Esophagus squamous epithelium (tissue), 5 donors: ENCODE data around the gene FOXP1. TPM values are rescaled to one million over a fixed set of nuclear protein-coding genes. Genes with fewer than 3 reads are reported as not detected.

ENCODE experiments used
- DNase-seq: peaks from one replicate; lab custom pipeline; 2025; lab: John Stamatoyannopoulos, UW
- H3K27ac ChIP-seq, 4 donors: fragments of 200-600 bp; sonication (generic); one replicate each; pipeline ENCODE4 v1.5.1; 2016 to 2019; ENCODE audit warnings: mild to moderate bottlenecking in 1 of 4
- H3K27me3 ChIP-seq, 4 donors: fragments of 200-600 bp; sonication (generic); 1 replicate in 3 of 4; 2 replicates in 1 of 4; pipeline versions ENCODE4 v1.5.1 to v1.6.0; 2017 to 2021; ENCODE audit warnings: antibody characterized with exemption in 1 of 4
- H3K36me3 ChIP-seq, 3 donors: fragments of 200-600 bp; sonication (generic); one replicate each; pipeline ENCODE4 v1.5.1; 2016 to 2019
- H3K4me1 ChIP-seq, 3 donors: fragments of 200-600 bp; sonication (generic); one replicate each; pipeline ENCODE4 v1.5.1; 2017 to 2019
- H3K4me3 ChIP-seq, 4 donors: fragments of 200-600 bp; sonication (generic); 1 replicate in 3 of 4; 2 replicates in 1 of 4; pipeline ENCODE4 v1.5.1; 2016 to 2019; ENCODE audit warnings: mild to moderate bottlenecking in 2 of 4, moderate library complexity in 1 of 4
- H3K9me3 ChIP-seq, 3 donors: fragments of 200-600 bp; sonication (generic); one replicate each; pipeline ENCODE4 v1.5.1; 2016 to 2019
- POLR2A ChIP-seq, 4 donors: fragments of 450-650 bp; IDR thresholded peaks; one replicate each; pipeline ENCODE4 v1.6.1; 2017; ENCODE audit warnings: antibody characterized with exemption in 4 of 4, mild to moderate bottlenecking in 4 of 4, moderate library complexity in 3 of 4
- WGBS, 2 donors: methylation state at CpG; one replicate each; pipeline ENCODE4 v1.1.5; 2018; 5-methylcytosine and 5-hydroxymethylcytosine counted together
- intact Hi-C: fragments of 100-400 bp; cut with DNase I; formaldehyde crosslinking; loops from one replicate; pipeline ENCODE4 v1.15.0; 2022
- total RNA-seq, 4 donors: library from RNA; depleted of rRNA; stranded (reverse); fragments of >200 nt; gene quantifications; one replicate each; pipeline ENCODE4 v1.1.0, GENCODE V29; 2016
- TF ChIP-seq, protein P1 (sequence below), 6 experiments: fragments of 450-650 bp in 4 of 6; fragments of 200-600 bp in 2 of 6; sonication (generic) in 2 of 6; IDR thresholded peaks; one replicate each; pipeline ENCODE4 v1.5.1; 2016 to 2019; ENCODE audit warnings: antibody characterized with exemption in 6 of 6, mild to moderate bottlenecking in 4 of 6, moderate library complexity in 4 of 6
- donor health status: DM: yes; HTN: yes; CAD: no.

The FOXP1 gene
- total RNA-seq, 4 donors from 2014 or later: 49.1 to 124 (median 61.1) TPM

DNA sequence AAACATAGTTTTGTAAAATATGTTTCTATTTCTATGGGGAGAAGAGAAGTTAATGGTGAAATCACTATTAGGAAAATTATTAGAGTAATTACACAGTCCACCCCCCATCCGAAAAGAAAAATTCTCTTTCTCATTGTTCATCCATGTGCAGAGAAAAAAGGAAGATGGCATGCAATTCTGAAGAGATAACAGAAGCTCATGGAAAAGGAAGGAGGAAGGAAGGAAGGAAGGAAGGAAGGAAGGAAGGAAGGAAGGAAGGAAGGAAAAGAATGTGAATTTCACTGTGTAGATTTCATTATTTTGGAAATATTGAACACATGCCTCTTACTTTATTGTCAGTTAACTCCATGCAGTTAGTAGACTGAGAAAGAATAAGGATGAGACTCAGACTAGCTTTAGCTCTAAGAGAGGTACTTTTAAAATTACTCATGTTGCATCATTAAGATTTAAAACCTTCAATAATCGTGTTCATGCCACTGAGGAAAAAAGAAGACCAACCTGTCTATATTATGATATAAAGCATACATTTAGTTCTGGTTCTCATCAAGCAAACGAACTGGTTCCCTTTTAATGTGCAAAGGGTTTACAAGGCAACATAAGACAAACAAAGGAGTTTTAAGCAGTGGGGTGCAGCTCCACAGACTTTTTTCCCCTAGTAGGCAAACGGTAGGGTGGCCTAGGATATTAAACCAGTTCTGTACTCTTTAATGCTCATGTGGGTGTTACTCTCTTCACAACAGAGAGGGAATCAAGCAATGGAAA is 379.6 kb downstream of the FOXP1 start:
- no peak overlapping the region for H3K4me3 ChIP-seq
- intact Hi-C loops: no loop called here

DNA sequence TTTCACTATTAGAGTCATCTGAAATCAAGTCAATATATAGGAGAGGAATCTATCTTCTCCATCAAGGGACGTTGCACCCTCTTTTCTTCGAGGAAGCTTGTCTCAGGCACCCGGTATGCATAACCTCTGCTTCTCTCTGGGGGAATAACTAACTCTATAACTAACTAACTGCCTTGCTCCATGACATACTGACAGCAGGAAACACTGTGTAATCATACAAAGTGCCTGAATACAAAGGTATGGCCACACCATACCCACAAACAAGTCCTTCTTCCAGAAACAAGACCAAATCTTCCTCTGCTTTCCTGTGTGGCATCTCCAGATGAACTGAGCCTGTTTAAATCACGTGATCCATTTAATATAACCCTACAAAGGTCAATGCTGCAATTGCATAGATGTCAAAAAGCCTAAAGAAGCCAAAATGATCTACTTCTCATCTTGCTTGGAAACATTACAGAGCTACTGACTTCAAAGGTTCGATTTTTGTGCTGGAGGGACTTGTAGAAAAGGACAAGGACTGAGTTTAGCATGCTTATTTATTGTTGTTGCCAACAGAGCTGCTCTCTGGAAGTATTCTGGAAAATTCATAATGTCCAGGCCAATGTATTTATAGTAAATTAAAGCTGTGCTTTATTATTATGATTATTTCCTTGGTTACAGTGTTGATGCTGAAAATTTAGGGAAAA is 380.5 kb downstream of the FOXP1 start:
- H3K27ac ChIP-seq: peak overlapping the region; percentile 7 to 77 (median 40)
- intact Hi-C loops: no loop called here
- H3K9me3 ChIP-seq: no peaks in the 10 kb centered on the region
- WGBS, 2 donors: 65 to 72% methylated on average over 5 of the region's 5 CpGs
- no peak for DNase-seq
- H3K27me3 ChIP-seq: no peaks in the 10 kb centered on the region
- H3K4me3 ChIP-seq: no peak overlapping the region
- TF ChIP-seq POLR2A (IDR thresholded peaks at IDR 0.05): no peak
- TF ChIP-seq, protein P1, sequence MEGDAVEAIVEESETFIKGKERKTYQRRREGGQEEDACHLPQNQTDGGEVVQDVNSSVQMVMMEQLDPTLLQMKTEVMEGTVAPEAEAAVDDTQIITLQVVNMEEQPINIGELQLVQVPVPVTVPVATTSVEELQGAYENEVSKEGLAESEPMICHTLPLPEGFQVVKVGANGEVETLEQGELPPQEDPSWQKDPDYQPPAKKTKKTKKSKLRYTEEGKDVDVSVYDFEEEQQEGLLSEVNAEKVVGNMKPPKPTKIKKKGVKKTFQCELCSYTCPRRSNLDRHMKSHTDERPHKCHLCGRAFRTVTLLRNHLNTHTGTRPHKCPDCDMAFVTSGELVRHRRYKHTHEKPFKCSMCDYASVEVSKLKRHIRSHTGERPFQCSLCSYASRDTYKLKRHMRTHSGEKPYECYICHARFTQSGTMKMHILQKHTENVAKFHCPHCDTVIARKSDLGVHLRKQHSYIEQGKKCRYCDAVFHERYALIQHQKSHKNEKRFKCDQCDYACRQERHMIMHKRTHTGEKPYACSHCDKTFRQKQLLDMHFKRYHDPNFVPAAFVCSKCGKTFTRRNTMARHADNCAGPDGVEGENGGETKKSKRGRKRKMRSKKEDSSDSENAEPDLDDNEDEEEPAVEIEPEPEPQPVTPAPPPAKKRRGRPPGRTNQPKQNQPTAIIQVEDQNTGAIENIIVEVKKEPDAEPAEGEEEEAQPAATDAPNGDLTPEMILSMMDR (IDR thresholded peaks at IDR 0.05): no peak
- H3K4me1 ChIP-seq: peaks cover 4 to 33% (median 16%) of the 10 kb centered on the region in 3 donors
- no peaks in the 10 kb centered on the region for H3K36me3 ChIP-seq

More for the DNA sequence above, 379.6 kb downstream of the FOXP1 start:
- H3K4me1 ChIP-seq: peaks cover 5 to 38% (median 16%) of the 10 kb centered on the region in 3 donors
- 73 to 86% methylated on average over 4 of the region's 4 CpGs for WGBS, 2 donors
- peak overlapping the region in 3 of 4 donors; percentile 8 to 77 (median 44) for H3K27ac ChIP-seq
- no peaks in the 10 kb centered on the region for H3K27me3 ChIP-seq
- DNase-seq: no peak
- H3K9me3 ChIP-seq: no peaks in the 10 kb centered on the region
- no peaks in the 10 kb centered on the region for H3K36me3 ChIP-seq
- TF ChIP-seq, protein P1 (IDR thresholded peaks at IDR 0.05): no peak
- TF ChIP-seq POLR2A (IDR thresholded peaks at IDR 0.05): no peak

DNA sequence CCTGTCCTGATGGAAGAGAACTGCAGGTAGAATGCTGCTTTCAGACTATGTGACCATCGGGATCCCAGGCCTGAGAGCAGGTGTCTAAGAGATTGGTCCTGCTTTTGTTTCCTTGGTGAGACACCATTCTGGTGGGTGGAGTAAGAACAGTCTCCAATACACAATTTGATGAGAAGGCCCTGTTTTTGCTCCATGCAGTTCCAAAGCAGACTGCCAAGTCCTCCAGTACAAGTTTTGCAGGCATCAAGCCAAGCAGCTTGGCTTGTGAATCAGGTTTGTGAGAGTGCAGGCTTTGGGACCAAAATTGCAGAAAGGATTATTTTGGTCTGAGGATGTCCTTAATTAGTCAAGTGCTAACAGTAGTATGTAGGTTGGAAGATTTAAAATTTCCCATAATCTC is 381.6 kb downstream of the FOXP1 start:
- TF ChIP-seq POLR2A (IDR thresholded peaks at IDR 0.05): no peak
- TF ChIP-seq, protein P1 (IDR thresholded peaks at IDR 0.05): no peak
- DNase-seq: no peak
- peak overlapping the region in 3 of 4 donors; percentile 35 to 44 (median 40) for H3K27ac ChIP-seq

DNA sequence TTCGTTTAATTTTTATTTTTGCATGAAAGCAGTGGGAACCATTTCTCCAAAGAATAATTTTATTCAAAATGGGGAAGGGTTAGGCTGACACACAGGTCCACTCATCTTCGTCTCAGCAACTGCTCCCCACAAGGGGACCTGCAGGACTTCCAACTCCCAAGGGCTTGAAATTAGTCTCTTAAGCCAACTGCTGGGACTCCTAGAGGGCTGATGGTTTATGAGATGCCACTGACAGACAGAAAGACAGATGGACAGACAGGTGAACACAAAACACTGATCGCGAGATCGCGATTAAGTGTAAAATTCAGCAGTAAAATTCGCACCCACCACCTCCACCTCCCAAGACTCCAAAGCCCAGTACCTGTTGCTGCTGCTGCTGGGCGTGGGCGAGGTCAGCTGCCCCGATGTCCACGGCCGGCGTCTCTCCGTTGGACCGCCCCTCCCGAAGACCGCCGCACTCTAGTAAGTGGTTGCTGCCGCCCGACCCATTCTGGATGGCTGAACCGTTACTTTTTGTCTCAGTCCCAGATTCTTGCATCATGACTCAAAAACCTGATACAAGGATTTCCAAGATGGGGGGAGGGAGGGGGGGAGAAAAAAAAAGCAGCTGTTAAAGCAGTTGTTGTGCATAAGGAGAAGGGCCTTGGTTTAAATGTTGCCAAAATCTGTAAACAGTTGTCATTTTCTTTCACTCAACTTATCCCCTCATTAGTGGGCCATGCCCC is 385.5 kb downstream of the FOXP1 start:
- H3K9me3 ChIP-seq: no peaks in the 10 kb centered on the region
- intact Hi-C loops: no loop called here
- no peaks in the 10 kb centered on the region for H3K27me3 ChIP-seq
- H3K36me3 ChIP-seq: peaks cover 0 to 15% (median 0%) of the 10 kb centered on the region in 3 donors
- peaks cover 0 to 18% (median 14%) of the 10 kb centered on the region in 3 donors for H3K4me1 ChIP-seq
- DNase-seq: no peak
- no peak overlapping the region for H3K4me3 ChIP-seq
- 91 to 94% methylated on average over 13 to 18 of the region's 21 CpGs for WGBS, 2 donors
- no peak overlapping the region for H3K27ac ChIP-seq
- TF ChIP-seq, protein P1 (IDR thresholded peaks at IDR 0.05): no peak
- TF ChIP-seq POLR2A (IDR thresholded peaks at IDR 0.05): no peak

More for the DNA sequence above, 381.6 kb downstream of the FOXP1 start:
- intact Hi-C loops: no loop called here
- no peaks in the 10 kb centered on the region for H3K9me3 ChIP-seq
- H3K27me3 ChIP-seq: no peaks in the 10 kb centered on the region
- H3K4me3 ChIP-seq: no peak overlapping the region
- peaks cover 0 to 33% (median 16%) of the 10 kb centered on the region in 3 donors for H3K4me1 ChIP-seq
- peaks cover 0 to under 1% (median 0%) of the 10 kb centered on the region in 3 donors for H3K36me3 ChIP-seq
- 29 to 88% methylated on average over 1 of the region's 1 CpG for WGBS, 2 donors
